ENCODE data around the gene ITGA5.

- TF ChIP-seq CTCF (IDR thresholded peaks at IDR 0.05) (no peak), POLR2A (IDR thresholded peaks at IDR 0.05) (no peak), POLR2AphosphoS5 (IDR thresholded peaks at IDR 0.05) (no peak)
Measured at GRCh38 chr12:54437697-54438096, 18.6 kb upstream of the ITGA5 start.

Measured in transverse colon (tissue), 4 donors.